A549 treated with Mapracorat at 1 μM for 4 hours (cell line): Measurements from ENCODE around the gene BTRC. TPM values are rescaled to one million over a fixed set of nuclear protein-coding genes. Genes with fewer than 3 reads are reported as not detected.

ENCODE experiments used
- total RNA-seq: library from RNA; stranded (reverse); fragments of 200-300 nt; extraction: Qiagen RNA extraction; gene quantifications from 5 replicates; pipeline ENCODE4 v1.2.3, GENCODE V29; 2022

Gene BTRC
- 7.6 to 13.2 TPM (median 8.4 TPM) in 5 replicates for total RNA-seq

GRCh38 chr10:101353692-101354327, at the start of gene BTRC:
TSS of gene BTRC (plus strand) at chr10:101354165. CDS start at chr10:101354181, 16 bp downstream.

GRCh38 chr10:101587725-101588653, 234.0 kb downstream of the BTRC start, which contains the start of the genes DPCD and POLL:
TSS of gene DPCD (plus strand) at chr10:101588321. CDS start at chr10:101588337, 16 bp downstream.
TSS of gene POLL (minus strand) at chr10:101588257. CDS start at chr10:101587360, 897 bp downstream.

Other genes starting within 250 kb of the BTRC start
- gene TLX1, start 222.9 kb upstream of the BTRC start, total RNA-seq, result not detected in 5 replicates
- gene LBX1, start 124.7 kb upstream of the BTRC start, total RNA-seq, result not detected in 5 replicates
- gene POLL, start 234.1 kb downstream of the BTRC start, total RNA-seq, result 12.8 to 19.0 TPM (median 16.0 TPM) in 5 replicates
- 30.7 to 40.4 TPM (median 32.9 TPM) in 5 replicates for gene DPCD, start 234.2 kb downstream of the BTRC start, total RNA-seq